ENCODE measurements around the gene CSTB.

DNA sequence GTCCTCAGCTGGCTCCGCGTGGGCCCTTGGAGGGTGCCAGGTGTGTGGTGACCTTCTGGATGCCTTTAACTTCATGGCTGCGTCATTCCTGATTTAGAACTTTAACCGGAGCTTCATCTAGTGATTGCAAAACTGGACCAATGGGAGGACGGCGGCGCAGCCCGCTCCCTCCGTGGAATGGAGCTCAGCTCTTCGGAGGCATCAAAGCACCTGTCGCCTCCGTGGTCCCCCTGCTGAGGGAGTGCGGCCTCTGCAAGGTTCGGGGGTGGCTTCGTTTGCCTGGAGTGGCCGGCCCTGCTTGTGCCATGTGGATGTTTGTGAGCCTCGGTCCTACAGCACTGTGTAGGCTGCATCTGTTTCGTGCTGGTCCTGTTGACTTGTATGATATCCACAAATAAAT lies 14.2 kb downstream of the CSTB start:
- TF ChIP-seq, protein P1, sequence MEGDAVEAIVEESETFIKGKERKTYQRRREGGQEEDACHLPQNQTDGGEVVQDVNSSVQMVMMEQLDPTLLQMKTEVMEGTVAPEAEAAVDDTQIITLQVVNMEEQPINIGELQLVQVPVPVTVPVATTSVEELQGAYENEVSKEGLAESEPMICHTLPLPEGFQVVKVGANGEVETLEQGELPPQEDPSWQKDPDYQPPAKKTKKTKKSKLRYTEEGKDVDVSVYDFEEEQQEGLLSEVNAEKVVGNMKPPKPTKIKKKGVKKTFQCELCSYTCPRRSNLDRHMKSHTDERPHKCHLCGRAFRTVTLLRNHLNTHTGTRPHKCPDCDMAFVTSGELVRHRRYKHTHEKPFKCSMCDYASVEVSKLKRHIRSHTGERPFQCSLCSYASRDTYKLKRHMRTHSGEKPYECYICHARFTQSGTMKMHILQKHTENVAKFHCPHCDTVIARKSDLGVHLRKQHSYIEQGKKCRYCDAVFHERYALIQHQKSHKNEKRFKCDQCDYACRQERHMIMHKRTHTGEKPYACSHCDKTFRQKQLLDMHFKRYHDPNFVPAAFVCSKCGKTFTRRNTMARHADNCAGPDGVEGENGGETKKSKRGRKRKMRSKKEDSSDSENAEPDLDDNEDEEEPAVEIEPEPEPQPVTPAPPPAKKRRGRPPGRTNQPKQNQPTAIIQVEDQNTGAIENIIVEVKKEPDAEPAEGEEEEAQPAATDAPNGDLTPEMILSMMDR (IDR thresholded peaks at IDR 0.05), result no peak
- TF ChIP-seq POLR2A (IDR thresholded peaks at IDR 0.05) (no peak), POLR2AphosphoS5 (IDR thresholded peaks at IDR 0.05) (no peak)
